Left lung (tissue), 10 donors: ENCODE results near the gene SNX9. TPM values are rescaled to one million over a fixed set of nuclear protein-coding genes. Genes with fewer than 3 reads are reported as not detected.

Experiments used
- ATAC-seq: fragments of 200-7000 bp; cut with Tn5 transposase; one replicate; pipeline ENCODE4 v1.9.1; 2020; ENCODE audit warnings: moderate library complexity
- DNase-seq, 4 donors: peaks; one replicate each; pipeline ENCODE4 v3.0.0-alpha.2; 2013 to 2020
- H3K27ac ChIP-seq, 2 donors: fragments of 200-600 bp; sonication (generic) in 1 of 2; one replicate each; pipeline versions ENCODE4 v1.5.0 to v1.8.0; 2020 to 2021
- H3K27me3 ChIP-seq, 2 donors: fragments of 200-600 bp; sonication (generic) in 1 of 2; one replicate each; pipeline versions ENCODE4 v1.5.0 to v1.8.0; 2020 to 2021
- H3K36me3 ChIP-seq, 2 donors: fragments of 200-600 bp; sonication (generic) in 1 of 2; one replicate each; pipeline versions ENCODE4 v1.5.0 to v1.8.0; 2020 to 2021
- H3K4me1 ChIP-seq, 2 donors: fragments of 200-600 bp; one replicate each; pipeline ENCODE4 v1.8.0; 2021
- H3K4me3 ChIP-seq, 2 donors: fragments of 200-600 bp; sonication (generic) in 1 of 2; one replicate each; pipeline versions ENCODE4 v1.5.0 to v1.8.0; 2020 to 2021; ENCODE audit warnings: mild to moderate bottlenecking in 1 of 2
- H3K9me3 ChIP-seq, 2 donors: fragments of 200-600 bp; sonication (generic) in 1 of 2; one replicate each; pipeline versions ENCODE4 v1.5.0 to v1.8.0; 2020 to 2021
- CTCF ChIP-seq, 2 donors: fragments of 200-600 bp; sonication (generic) in 1 of 2; IDR thresholded peaks; one replicate each; pipeline versions ENCODE4 v1.5.0 to v1.8.0; 2021; ENCODE audit warnings: antibody characterized with exemption in 2 of 2
- intact Hi-C, 2 donors: fragments of 100-400 bp; cut with DNase I; formaldehyde crosslinking; loops; one replicate each; pipeline versions ENCODE4 v1.11.2 to v1.14.2; 2022
- polyA plus RNA-seq, 6 donors: library from polyadenylated mRNA; unstranded; fragments of 120-200 nt; gene quantifications; one replicate each; pipeline ENCODE4 v1.2.1, GENCODE V29; 2013; ENCODE audit not compliant: insufficient read length in 6 of 6
- total RNA-seq, 2 donors: library from RNA; stranded (reverse); fragmentation: NEBNext Ultra II Directional; extraction: Animal tissue kit (Norgen Biotek cat#: 25700); gene quantifications; one replicate each; pipeline ENCODE4 v1.2.1, GENCODE V29; 2021
- donor health status: DM: no; HTN: yes; CAD: no.
- donor health status: DM: no; HTN: no; CAD: no.

SNX9 gene
- total and polyA plus RNA-seq, 8 donors, result 23.5 to 44.4 (median 38.4) TPM

- Histone ChIP-seq H3K4me3 (peak overlapping the region; percentile 86 to 92), H3K27me3 (peaks cover 0 to 12% of the 10 kb centered on the region in 2 donors), H3K36me3 (no peaks in the 10 kb centered on the region), H3K4me1 (peaks cover 4 to 56% of the 10 kb centered on the region in 2 donors), H3K27ac (peak overlapping the region in 1 of 2 donors; percentile 34), H3K9me3 (no peaks in the 10 kb centered on the region)
- DNase-seq, result peak in 1 of 4 donors; percentile 13
- no peak for TF ChIP-seq CTCF (IDR thresholded peaks at IDR 0.05)
- no peak for ATAC-seq
- intact Hi-C loops, result no loop called here
Observed at GRCh38 chr6:157982563-157983405, 159.7 kb downstream of the SNX9 start.

GRCh38 chr6:157983406-157984119 is 160.5 kb downstream of the SNX9 start:
- no peak for DNase-seq
- Histone ChIP-seq H3K9me3 (no peaks in the 10 kb centered on the region), H3K36me3 (no peaks in the 10 kb centered on the region), H3K4me1 (peaks cover 4 to 56% of the 10 kb centered on the region in 2 donors), H3K4me3 (no peak overlapping the region), H3K27me3 (peaks cover 0 to 12% of the 10 kb centered on the region in 2 donors), H3K27ac (no peak overlapping the region)
- no peak for ATAC-seq
- intact Hi-C loops, result no loop called here
- TF ChIP-seq CTCF (IDR thresholded peaks at IDR 0.05), result no peak

- no peaks in the 10 kb centered on the region for H3K36me3 ChIP-seq
- no peaks in the 10 kb centered on the region for H3K9me3 ChIP-seq
- ATAC-seq (no peak), DNase-seq (no peak)
- intact Hi-C loops, result no loop called here
- peaks cover 0 to 12% of the 10 kb centered on the region in 2 donors for H3K27me3 ChIP-seq
- no peak overlapping the region for H3K4me3 ChIP-seq
- peaks cover 4 to 58% of the 10 kb centered on the region in 2 donors for H3K4me1 ChIP-seq
- H3K27ac ChIP-seq, result no peak overlapping the region
- TF ChIP-seq CTCF (IDR thresholded peaks at IDR 0.05), result no peak
Observed at GRCh38 chr6:157984128-157984527, 161.1 kb downstream of the SNX9 start.

- no peaks in the 10 kb centered on the region for H3K36me3 ChIP-seq
- no peak overlapping the region for H3K27ac ChIP-seq
- H3K9me3 ChIP-seq, result no peaks in the 10 kb centered on the region
- intact Hi-C loops, result no loop called here
- ATAC-seq (no peak), DNase-seq (no peak)
- H3K4me1 ChIP-seq, result peaks cover 7 to 58% of the 10 kb centered on the region in 2 donors
- H3K27me3 ChIP-seq, result peaks cover 0 to 12% of the 10 kb centered on the region in 2 donors
- TF ChIP-seq CTCF (IDR thresholded peaks at IDR 0.05), result no peak
- H3K4me3 ChIP-seq, result no peak overlapping the region
Observed at GRCh38 chr6:157984686-157985225, 161.7 kb downstream of the SNX9 start.
